Endothelial cell of umbilical vein (primary cell): ENCODE results near the gene RNF111.

Experiments
- CTCF ChIP-seq, 2 donors: IDR thresholded peaks; 1 replicate in 1 of 2; 2 replicates in 1 of 2; pipeline ENCODE4 v1.5.1; 2011; ENCODE audit warnings: low read length in 2 of 2, mild to moderate bottlenecking in 2 of 2, moderate library complexity in 2 of 2, control low read depth in 1 of 2, inconsistent platforms in 1 of 2, low read depth in 1 of 2; ENCODE audit not compliant: insufficient read depth in 1 of 2; ENCODE audit errors: extremely low read depth in 1 of 2
- EZH2 ChIP-seq: IDR thresholded peaks from 2 replicates; pipeline ENCODE4 v1.6.1; 2012; ENCODE audit warnings: borderline replicate concordance, low read depth, mild to moderate bottlenecking, moderate library complexity, low read length, inconsistent platforms; ENCODE audit not compliant: severe bottlenecking
- FOS ChIP-seq: IDR thresholded peaks from 2 replicates; pipeline ENCODE4 v1.6.1; 2011; ENCODE audit warnings: mild to moderate bottlenecking, low read length, moderate library complexity, borderline replicate concordance; ENCODE audit not compliant: insufficient read depth
- JUN ChIP-seq: IDR thresholded peaks from 2 replicates; pipeline ENCODE4 v1.6.1; 2011; ENCODE audit warnings: borderline replicate concordance, low read depth; ENCODE audit not compliant: insufficient read length, insufficient read depth
- MYC ChIP-seq: IDR thresholded peaks from one replicate; pipeline ENCODE4 v1.6.1; 2011; ENCODE audit warnings: mild to moderate bottlenecking, low read depth, low read length
- POLR2A ChIP-seq: IDR thresholded peaks from 2 replicates; pipeline ENCODE4 v1.6.1; 2012; ENCODE audit warnings: low read depth, mild to moderate bottlenecking, control low read depth, low read length
- POLR2AphosphoS5 ChIP-seq: IDR thresholded peaks from 2 replicates; pipeline ENCODE4 v1.6.1; 2012; ENCODE audit warnings: low read depth, mild to moderate bottlenecking, control low read depth, low read length, moderate library complexity; ENCODE audit not compliant: insufficient read depth
- TF ChIP-seq, protein P1 (sequence below): IDR thresholded peaks from 2 replicates; pipeline ENCODE4 v1.6.1; 2011; ENCODE audit not compliant: insufficient read depth, insufficient read length

GRCh38 chr15:59104602-59104911 is 117.1 kb downstream of the RNF111 start:
- TF ChIP-seq CTCF (IDR thresholded peaks at IDR 0.05; ENCODE audit: extremely low read depth in 1 of 2, insufficient read depth in 1 of 2, low read depth in 1 of 2, low read length in 2 of 2) (no peak), EZH2 (no peak), JUN (no peak), POLR2AphosphoS5 (no peak), POLR2A (no peak), FOS (no peak), MYC (no peak)
- TF ChIP-seq, protein P1, sequence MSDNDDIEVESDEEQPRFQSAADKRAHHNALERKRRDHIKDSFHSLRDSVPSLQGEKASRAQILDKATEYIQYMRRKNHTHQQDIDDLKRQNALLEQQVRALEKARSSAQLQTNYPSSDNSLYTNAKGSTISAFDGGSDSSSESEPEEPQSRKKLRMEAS, result no peak
